HepG2 (cell line): ENCODE measurements around the gene C16orf54. TPM values are rescaled to one million over a fixed set of nuclear protein-coding genes. Genes with fewer than 3 reads are reported as not detected.
A peak's percentile ranks its signal among the peaks of the same experiment; 100 is the strongest.
"Not testable (repeated sequence)": the region's sequence is repeated elsewhere in the genome, so short reads cannot be mapped to it uniquely, and the experiment has no call there.

Source experiments
- ATAC-seq: fragments of 200-7000 bp; cut with Tn5 transposase; 3 replicates; pipeline ENCODE4 v1.9.1; 2020; ENCODE audit warnings: mild to moderate bottlenecking, moderate library complexity
- BruUV-seq: library from RNA; stranded (reverse); fragments of 400-500 nt; replicated peaks from 2 replicates; lab custom pipeline; 2021; lab: Mats Ljungman, UMichigan
- CTCF ChIA-PET: fragments of 300-600 bp; formaldehyde crosslinking; extraction: SDS; loops from one replicate; lab custom pipeline; 2021; ENCODE audit warnings: low total read pairs, inconsistent platforms, low intra/inter-chr PET ratio; lab: Yijun Ruan, JAX
- POLR2A ChIA-PET: fragments of 350-600 bp; sonication (Branson Sonifier 250); formaldehyde crosslinking; loops from one replicate; lab custom pipeline; 2020; ENCODE audit warnings: antibody characterized with exemption, inconsistent platforms; lab: Yijun Ruan, JAX
- DNase-seq: peaks from one replicate; pipeline ENCODE4 v3.0.0-alpha.2; 2015; ENCODE audit warnings: low spot score
- FAIRE-seq: peaks from 3 replicates; lab custom pipeline; 2011; peaks lifted over from hg19 to GRCh38; lab: Jason Lieb, UNC
- H2AFZ ChIP-seq: one replicate; pipeline ENCODE4 v1.6.1; 2011; ENCODE audit warnings: low read length, inconsistent platforms
- H3K27ac ChIP-seq: fragments of 300-600 bp; 3 replicates; pipeline ENCODE4 v1.8.0; 2011; ENCODE audit warnings: mixed run types, mild to moderate bottlenecking, mixed read lengths, low read length, inconsistent platforms; ENCODE audit not compliant: insufficient read depth; ENCODE audit errors: extremely low read length
- H3K27me3 ChIP-seq, 2 experiments: fragments of 200-600 bp in 1 of 2; 2 replicates in 1 of 2; 3 replicates in 1 of 2; pipeline versions ENCODE4 v1.6.0 to v1.8.0; 2011; ENCODE audit warnings: low read length in 2 of 2, mild to moderate bottlenecking in 2 of 2, moderate library complexity in 2 of 2, inconsistent platforms in 1 of 2; ENCODE audit not compliant: insufficient read depth in 2 of 2, control insufficient read depth in 1 of 2
- H3K36me3 ChIP-seq, 2 experiments: fragments of 200-600 bp in 1 of 2; replicated peaks in 1 of 2; 2 replicates in 1 of 2; 3 replicates in 1 of 2; pipeline versions ENCODE4 v1.5.1 to v1.8.0; 2011; ENCODE audit warnings: low read length in 2 of 2, inconsistent platforms in 1 of 2; ENCODE audit not compliant: insufficient read depth in 2 of 2, control insufficient read depth in 1 of 2
- H3K4me1 ChIP-seq: 2 replicates; pipeline ENCODE4 v1.5.1; 2012; ENCODE audit warnings: low read length, inconsistent platforms; ENCODE audit not compliant: insufficient read depth
- H3K4me2 ChIP-seq: 2 replicates; pipeline ENCODE4 v1.6.0; 2011; ENCODE audit warnings: low read depth, low read length, inconsistent platforms
- H3K4me3 ChIP-seq, 3 experiments: fragments of 200-600 bp in 1 of 3; sonication (generic), shearing (Covaris generic) in 1 of 3; replicated peaks in 1 of 3; 2 replicates each; pipeline ENCODE4 v1.5.1; 2011 to 2016; ENCODE audit warnings: low read length in 3 of 3, inconsistent platforms in 2 of 3, low read depth in 2 of 3, mild to moderate bottlenecking in 2 of 3, control low read depth in 1 of 3, mixed read lengths in 1 of 3; ENCODE audit not compliant: insufficient read depth in 1 of 3
- H3K79me2 ChIP-seq: one replicate; pipeline ENCODE4 v1.6.1; 2011; ENCODE audit warnings: low read length, inconsistent platforms; ENCODE audit not compliant: insufficient read depth
- H3K9ac ChIP-seq: 2 replicates; pipeline ENCODE4 v1.6.0; 2011; ENCODE audit warnings: mild to moderate bottlenecking, low read depth, low read length, inconsistent platforms; ENCODE audit not compliant: insufficient read depth
- H3K9me3 ChIP-seq: 2 replicates; pipeline ENCODE4 v1.5.1; 2012; ENCODE audit warnings: mild to moderate bottlenecking, low read length
- H4K20me1 ChIP-seq: 2 replicates; pipeline ENCODE4 v1.6.0; 2011; ENCODE audit warnings: inconsistent platforms, mild to moderate bottlenecking, low read length, moderate library complexity; ENCODE audit not compliant: insufficient read depth
- HNF4A ChIP-seq: sonication (generic); formaldehyde crosslinking; IDR thresholded peaks from 2 replicates; pipeline ENCODE4 v1.4.0; 2020; ENCODE audit warnings: missing genetic modification reagents
- NR2F1 ChIP-seq, 2 experiments: fragments of 450-650 bp in 1 of 2; formaldehyde crosslinking in 1 of 2; IDR thresholded peaks; 2 replicates each; pipeline versions ENCODE4 v1.5.0 to v1.6.1; 2016 to 2020; ENCODE audit warnings: mild to moderate bottlenecking in 1 of 2, missing compliant biosample characterization in 1 of 2, missing genetic modification reagents in 1 of 2, moderate library complexity in 1 of 2
- NR2F6 ChIP-seq, 2 experiments: IDR thresholded peaks; 2 replicates each; pipeline ENCODE4 v1.6.1; 2016; ENCODE audit warnings: antibody characterized with exemption in 1 of 2, mild to moderate bottlenecking in 1 of 2
- SOX5 ChIP-seq: IDR thresholded peaks from 2 replicates; pipeline ENCODE4 v1.6.1; 2016; ENCODE audit warnings: borderline replicate concordance
- SOX6 ChIP-seq, 2 experiments: fragments of 450-650 bp in 1 of 2; sonication (generic) in 1 of 2; formaldehyde crosslinking in 1 of 2; IDR thresholded peaks; 2 replicates each; pipeline versions ENCODE4 v1.4.0 to v1.6.1; 2017 to 2020; ENCODE audit warnings: antibody characterized with exemption in 1 of 2, mild to moderate bottlenecking in 1 of 2, missing genetic modification reagents in 1 of 2
- TFE3 ChIP-seq: IDR thresholded peaks from 2 replicates; pipeline ENCODE4 v1.6.1; 2016
- WGBS: methylation state at CpG from one replicate; pipeline ENCODE4 v1.1.6; 2017; ENCODE audit warnings: low lambda C conversion rate; 5-methylcytosine and 5-hydroxymethylcytosine counted together
- in situ Hi-C: cut with HindIII; loops from 2 replicates; pipeline ENCODE4 v1.10.0; 2017; ENCODE audit warnings: low pct_unique_long_range_greater_than_20kb; ENCODE audit not compliant: extremely low pct_ligation_motif_present
- intact Hi-C: fragments of 100-400 bp; cut with micrococcal nuclease; formaldehyde crosslinking; loops from one replicate; pipeline ENCODE4 v1.10.0; 2022; ENCODE audit not compliant: unreplicated experiment
- polyA plus RNA-seq, 8 experiments: library from polyadenylated mRNA; depleted of rRNA in 3 of 8; stranded (reverse) in 7 of 8; unstranded in 1 of 8; fragments of >200 nt; fragmentation: Illumina TruSeq in 4 of 8; extraction: Trizol in 4 of 8; gene quantifications; 2 replicates each; pipeline versions ENCODE4 v1.2.1 to v1.2.3, GENCODE V29; 2011 to 2016; ENCODE audit warnings: low read depth in 4 of 8, missing spikeins in 1 of 8, mixed read lengths in 1 of 8; ENCODE audit not compliant: insufficient read depth in 1 of 8
- total RNA-seq, 5 experiments: library from RNA; depleted of rRNA; stranded (reverse); fragments of >200 nt; fragmentation: Illumina TruSeq; extraction: Trizol; gene quantifications; 2 replicates each; pipeline ENCODE4 v1.2.3, GENCODE V29; 2016; ENCODE audit warnings: low read depth in 1 of 5

C16orf54 gene
- total and polyA plus RNA-seq, 2 of the 13 experiments (the other 11 are each of a cell fraction or from before 2014, with no cell fraction given) = not detected

DNA sequence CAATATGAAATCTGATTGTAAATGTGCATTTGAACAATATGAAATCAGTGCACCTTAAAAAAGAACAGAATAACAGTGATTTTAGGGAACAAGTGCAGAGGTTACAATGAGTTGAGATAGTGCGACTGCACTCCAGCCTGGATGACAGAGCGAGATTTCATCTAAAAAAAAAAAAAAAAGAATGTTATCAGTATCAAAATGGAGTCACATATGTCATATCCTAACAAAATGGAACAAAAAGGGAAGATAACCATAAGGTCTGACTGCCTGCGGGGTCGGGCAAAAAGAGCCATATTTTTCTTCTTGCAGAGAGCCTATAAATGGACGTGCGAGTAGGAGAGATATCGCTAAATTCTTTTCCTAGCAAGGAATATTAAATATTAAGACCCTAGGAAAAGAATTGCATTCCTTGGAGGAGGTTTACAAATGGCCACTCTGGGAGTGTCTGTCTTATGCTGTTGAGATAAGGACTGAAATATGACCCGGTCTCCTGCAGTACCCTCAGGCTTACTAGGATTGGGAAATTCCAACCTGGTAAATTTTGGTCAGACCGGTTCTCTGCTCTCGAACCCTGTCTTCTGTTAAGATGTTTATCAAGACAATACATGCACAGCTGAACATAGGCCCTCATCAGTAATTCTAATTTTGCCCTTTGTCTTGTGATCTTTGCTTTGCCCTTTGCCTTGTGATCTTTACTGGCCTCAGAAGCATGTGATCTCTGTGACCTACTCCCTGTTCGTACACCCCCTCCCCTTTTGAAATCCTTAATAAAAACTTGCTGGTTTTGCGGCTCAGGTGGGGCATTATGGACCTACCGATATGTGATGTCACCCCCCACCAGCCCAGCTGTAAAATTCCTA lies 37.5 kb upstream of the C16orf54 start:
- CTCF ChIA-PET; intact Hi-C loops; H4K20me1 ChIP-seq; H3K36me3 ChIP-seq; H3K27ac ChIP-seq; POLR2A ChIA-PET; H3K4me3 ChIP-seq; H3K79me2 ChIP-seq; in situ Hi-C loops; FAIRE-seq; DNase-seq; H3K9ac ChIP-seq; H3K9me3 ChIP-seq; ATAC-seq; BruUV-seq; H2AFZ ChIP-seq; TF ChIP-seq NR2F6 (CRISPR knock-in tag; IDR thresholded peaks at IDR 0.05); SOX6 (IDR thresholded peaks at IDR 0.05): not testable (repeated sequence)
- Histone ChIP-seq H3K4me2 (peak overlapping the region; percentile 44; the same call in 1 of the 2 replicates), H3K27me3 (peaks cover 2 to 25% of the 10 kb centered on the region in 2 experiments; a peak in 4 of 5 replicates), H3K4me1 (peaks cover 52% of the 10 kb centered on the region)
- WGBS = 48% methylated on average over 13 of the region's 13 CpGs
- TF ChIP-seq NR2F6 (IDR thresholded peaks at IDR 0.05) (peak; percentile 24; the same call in 1 of the 2 replicates), TFE3 (peak; percentile 58; the same call in 1 of the 2 replicates), HNF4A (CRISPR knock-in tag) (peak; percentile 56; the same call in 1 of the 2 replicates), SOX5 (CRISPR knock-in tag) (peak; percentile 23; the same call in 1 of the 2 replicates), NR2F1 (CRISPR knock-in tag; IDR thresholded peaks at IDR 0.05) (0 out of 4 replicates have a peak, but pooled peaks of 1 of the 2 experiments have one; percentile 46), SOX6 (CRISPR knock-in tag; IDR thresholded peaks at IDR 0.05) (peak; percentile 34; the same call in 1 of the 2 replicates)
